Mesendoderm (in vitro differentiated cells): ENCODE data around the gene CFAP53.

Experiments used
- DNase-seq: peaks from one replicate; pipeline ENCODE4 v3.0.0; 2013
- H2AK5ac ChIP-seq: 2 replicates; pipeline ENCODE4 v1.6.1; 2013; ENCODE audit warnings: low read length, inconsistent platforms
- H2BK120ac ChIP-seq: 2 replicates; pipeline ENCODE4 v1.6.1; 2013; ENCODE audit warnings: low read depth, mild to moderate bottlenecking, low read length, moderate library complexity, mixed read lengths
- H2BK15ac ChIP-seq: replicated peaks from 2 replicates; pipeline ENCODE4 v1.6.1; 2013; ENCODE audit warnings: low read depth, mild to moderate bottlenecking, moderate library complexity
- H2BK5ac ChIP-seq: 2 replicates; pipeline ENCODE4 v1.6.1; 2013; ENCODE audit warnings: low read length, inconsistent platforms
- H3K18ac ChIP-seq: 2 replicates; pipeline ENCODE4 v1.6.1; 2013; ENCODE audit warnings: mild to moderate bottlenecking, low read length, mixed read lengths
- H3K23ac ChIP-seq: one replicate; pipeline ENCODE4 v1.6.1; 2013; ENCODE audit warnings: low read length
- H3K27ac ChIP-seq: 2 replicates; pipeline ENCODE4 v1.5.1; 2013; ENCODE audit warnings: low read depth, mild to moderate bottlenecking, inconsistent platforms, low read length, moderate library complexity
- H3K27me3 ChIP-seq: 2 replicates; pipeline ENCODE4 v1.6.1; 2013; ENCODE audit warnings: low read length, control low read depth, mild to moderate bottlenecking, inconsistent platforms; ENCODE audit not compliant: insufficient read depth, poor library complexity
- H3K36me3 ChIP-seq: 2 replicates; pipeline ENCODE4 v1.6.1; 2013; ENCODE audit warnings: low read length, inconsistent platforms; ENCODE audit not compliant: control insufficient read depth, insufficient read depth
- H3K4ac ChIP-seq: one replicate; pipeline ENCODE4 v1.6.1; 2013; ENCODE audit warnings: low read depth, mild to moderate bottlenecking, low read length, moderate library complexity
- H3K4me1 ChIP-seq: 2 replicates; pipeline ENCODE4 v1.6.1; 2013; ENCODE audit warnings: low read depth, low read length, inconsistent platforms; ENCODE audit not compliant: control insufficient read depth
- H3K4me2 ChIP-seq: 2 replicates; pipeline ENCODE4 v1.6.1; 2013; ENCODE audit warnings: low read length
- H3K4me3 ChIP-seq: 2 replicates; pipeline ENCODE4 v1.5.1; 2013; ENCODE audit warnings: mild to moderate bottlenecking, low read length
- H3K56ac ChIP-seq: one replicate; pipeline ENCODE4 v1.6.1; 2013; ENCODE audit warnings: low read length
- H3K79me1 ChIP-seq: 2 replicates; pipeline ENCODE4 v1.6.1; 2013; ENCODE audit warnings: low read length, inconsistent platforms
- H3K79me2 ChIP-seq: 2 replicates; pipeline ENCODE4 v1.6.1; 2013; ENCODE audit warnings: mild to moderate bottlenecking, low read length; ENCODE audit not compliant: control insufficient read depth, insufficient read depth
- H3K9ac ChIP-seq: 2 replicates; pipeline ENCODE4 v1.6.1; 2013; ENCODE audit warnings: low read length, inconsistent platforms
- H4K5ac ChIP-seq: one replicate; pipeline ENCODE4 v1.6.1; 2013; ENCODE audit warnings: low read length
- H4K8ac ChIP-seq: one replicate; pipeline ENCODE4 v1.6.1; 2013; ENCODE audit warnings: low read depth, mild to moderate bottlenecking, control low read depth, low read length, moderate library complexity
- WGBS: extraction: QIAGEN DNeasy Blood & Tissue Kit; methylation state at CpG from one replicate; pipeline ENCODE4 v1.1.7; 2013; ENCODE audit warnings: low lambda C conversion rate, missing lambda C conversion rate; ENCODE audit not compliant: insufficient coverage; ENCODE audit errors: extremely low coverage; 5-methylcytosine and 5-hydroxymethylcytosine counted together

The CFAP53 gene

DNA sequence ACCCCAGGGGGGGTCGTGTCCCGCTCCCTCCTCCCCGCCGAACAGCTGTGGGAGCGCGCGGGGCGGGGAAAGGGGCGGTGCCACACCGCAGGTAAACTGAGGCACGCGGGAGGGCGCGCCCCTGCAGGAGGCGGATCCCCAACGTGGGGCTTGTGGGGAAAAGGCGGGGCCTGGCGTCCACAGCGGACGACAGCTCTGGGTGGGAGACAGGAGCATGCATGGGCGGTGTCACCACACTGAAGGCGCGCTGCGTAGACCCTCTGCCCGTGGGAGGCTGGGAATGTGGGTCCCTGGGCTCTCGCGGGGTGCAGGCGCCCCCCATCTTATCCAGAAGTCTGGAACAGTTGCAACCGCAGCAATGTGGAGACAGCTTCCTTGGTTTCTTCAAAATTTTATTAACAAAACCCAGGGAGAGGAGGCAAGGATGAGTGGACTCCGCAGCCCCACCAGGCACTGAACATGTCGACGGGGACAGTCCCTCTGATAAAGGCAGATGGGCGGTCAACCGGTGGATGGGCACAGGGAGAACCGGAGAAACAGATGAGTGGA lies 15.8 kb upstream of the CFAP53 start:
- H3K36me3 ChIP-seq, result peaks cover 8% of the 10 kb centered on the region
- no peak for DNase-seq

DNA sequence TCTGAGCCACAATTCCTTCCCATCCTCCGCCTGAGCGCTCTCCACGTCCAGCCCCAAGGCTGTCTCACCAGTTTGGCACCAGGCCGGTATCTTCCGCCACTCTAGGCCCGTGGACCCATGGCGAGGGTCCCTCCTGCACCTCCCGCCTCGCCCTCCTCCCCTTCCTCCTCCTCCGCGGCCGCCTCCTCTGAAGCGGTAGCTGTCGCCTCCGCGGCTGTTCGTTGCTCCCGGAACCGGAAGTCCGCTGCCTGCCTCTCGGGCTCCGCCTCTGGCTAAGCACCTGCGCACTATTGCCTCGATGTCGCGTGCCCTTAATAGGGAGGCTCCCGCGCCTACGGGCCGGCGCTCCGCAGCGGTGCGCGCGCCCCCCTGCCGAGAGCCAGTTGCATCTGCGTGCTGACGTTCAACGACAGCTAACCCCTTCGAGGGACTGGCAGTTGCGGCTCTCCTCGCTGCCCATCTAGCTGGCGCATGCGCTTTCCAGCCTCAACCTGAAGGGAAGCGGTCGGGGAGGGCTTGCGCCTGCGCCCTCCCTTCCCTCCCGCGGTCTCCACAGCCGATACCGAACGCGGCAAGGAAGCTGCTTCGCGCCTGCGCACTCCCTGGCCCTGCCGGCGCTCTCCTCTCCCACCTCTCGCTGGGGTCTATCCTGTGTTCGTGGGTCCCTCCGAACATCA lies 15.1 kb upstream of the CFAP53 start, which contains the start of gene MBD1:
Gene MBD1 (minus strand): TSS at position 229 of the 677 bp plus-strand sequence. CDS start 1,531 bp downstream, outside the sequence.
- Histone ChIP-seq H3K9ac (peak within 1 kb of the TSS; percentile 93), H2AK5ac (no peak within 1 kb of the TSS), H2BK120ac (no peak within 1 kb of the TSS), H3K4me1 (peaks cover 6% of the 10 kb centered on the region), H3K79me1 (peaks cover 22% of the 10 kb centered on the region), H2BK15ac (no peak within 1 kb of the TSS), H3K79me2 (peaks cover 18% of the 10 kb centered on the region), H4K8ac (no peak within 1 kb of the TSS), H3K4me3 (peak within 1 kb of the TSS; percentile 91), H3K4ac (no peak within 1 kb of the TSS), H3K56ac (peak within 1 kb of the TSS; percentile 97), H3K36me3 (peaks cover 13% of the 10 kb centered on the region), H3K27me3 (no peaks in the 10 kb centered on the region), H2BK5ac (peak within 1 kb of the TSS; percentile 38), H3K27ac (peak within 1 kb of the TSS; percentile 86), H3K18ac (no peak within 1 kb of the TSS), H3K4me2 (peak within 1 kb of the TSS; percentile 95), H3K23ac (no peak within 1 kb of the TSS), H4K5ac (no peak within 1 kb of the TSS)
- no CpG with 5 or more reads among the region's 63 CpGs for WGBS
- peak; percentile 99 for DNase-seq

More for the DNA sequence above, 15.8 kb upstream of the CFAP53 start:
- H3K4me1 ChIP-seq, result peaks cover 6% of the 10 kb centered on the region
- H4K5ac ChIP-seq, result no peak overlapping the region
- no peak overlapping the region for H3K18ac ChIP-seq
- peaks cover 20% of the 10 kb centered on the region for H3K79me2 ChIP-seq
- H2AK5ac ChIP-seq, result no peak overlapping the region
- no peak overlapping the region for H3K4ac ChIP-seq
- peak overlapping the region; percentile 13 for H3K27ac ChIP-seq
- H2BK15ac ChIP-seq, result no peak overlapping the region
- no peaks in the 10 kb centered on the region for H3K27me3 ChIP-seq
- H3K79me1 ChIP-seq, result peaks cover 26% of the 10 kb centered on the region
- no peak overlapping the region for H4K8ac ChIP-seq
- H3K9ac ChIP-seq, result peak overlapping the region; percentile 75
- H3K23ac ChIP-seq, result no peak overlapping the region
- H2BK120ac ChIP-seq, result no peak overlapping the region
- peak overlapping the region; percentile 86 for H3K56ac ChIP-seq
- peak overlapping the region; percentile 29 for H3K4me3 ChIP-seq
- peak overlapping the region; percentile 38 for H2BK5ac ChIP-seq
- WGBS, result no CpG with 5 or more reads among the region's 35 CpGs
- peak overlapping the region; percentile 55 for H3K4me2 ChIP-seq

DNA sequence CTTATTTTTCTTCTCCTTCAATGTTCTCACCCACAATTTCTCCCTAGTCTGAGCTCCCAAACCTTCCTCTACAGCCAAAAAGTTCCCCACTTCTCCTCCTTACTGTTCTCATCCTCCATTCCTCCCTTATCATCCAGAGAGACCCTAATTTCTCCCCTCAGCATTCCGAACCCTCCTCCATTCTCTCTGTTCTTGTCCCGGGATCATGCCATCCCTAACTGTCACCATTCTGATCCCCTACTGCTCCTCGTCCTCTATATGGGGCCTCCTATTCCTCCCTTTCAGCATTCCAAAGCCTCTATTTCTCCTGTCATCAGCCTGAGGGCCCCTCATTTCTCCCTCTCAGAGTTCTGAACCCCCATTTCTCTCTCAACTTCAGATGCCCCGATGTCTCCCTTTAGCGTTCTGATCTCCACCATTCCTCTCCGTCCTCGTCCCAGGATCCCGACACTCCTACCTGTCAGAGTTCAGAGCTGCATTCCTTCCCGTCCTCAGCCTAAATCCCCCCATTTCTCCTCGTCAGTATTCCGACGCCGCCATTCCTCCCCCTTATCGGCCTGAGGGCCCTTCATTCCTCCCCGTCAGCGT lies 14.5 kb upstream of the CFAP53 start:
- Histone ChIP-seq H3K9ac (peak overlapping the region; percentile 93), H3K27me3 (no peaks in the 10 kb centered on the region), H3K4me2 (peak overlapping the region; percentile 95), H3K4me3 (peak overlapping the region; percentile 91), H3K4me1 (peaks cover 6% of the 10 kb centered on the region), H3K36me3 (peaks cover 16% of the 10 kb centered on the region), H3K79me2 (peaks cover 18% of the 10 kb centered on the region), H3K18ac (no peak overlapping the region), H3K27ac (peak overlapping the region; percentile 34), H2BK15ac (no peak overlapping the region), H3K79me1 (peaks cover 22% of the 10 kb centered on the region), H2AK5ac (no peak overlapping the region), H4K5ac (no peak overlapping the region), H3K4ac (no peak overlapping the region), H3K56ac (peak overlapping the region; percentile 97), H2BK120ac (no peak overlapping the region), H2BK5ac (peak overlapping the region; percentile 24), H3K23ac (no peak overlapping the region), H4K8ac (no peak overlapping the region)
- DNase-seq, result no peak
- WGBS, result no CpG with 5 or more reads among the region's 16 CpGs

DNA sequence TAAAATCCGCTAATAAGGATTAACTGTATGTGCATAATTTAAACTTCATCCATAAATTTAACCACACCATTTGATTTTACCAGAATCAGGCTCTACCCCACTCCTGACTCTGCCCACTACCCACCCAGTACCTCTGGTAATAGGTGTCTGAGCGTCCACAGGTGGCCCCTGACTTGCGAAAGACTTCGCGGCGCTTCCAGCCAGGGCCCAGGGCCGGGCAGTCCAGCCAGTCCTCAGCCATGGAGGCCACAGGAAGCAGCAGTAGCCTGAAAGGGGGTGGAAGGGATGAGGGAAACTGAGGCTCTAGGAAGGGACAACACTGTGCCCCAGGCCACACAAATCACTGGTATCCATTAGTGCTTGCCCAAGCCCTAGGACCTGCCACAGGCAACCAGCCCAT lies 13.5 kb upstream of the CFAP53 start:
- Histone ChIP-seq H3K4me2 (no peak overlapping the region), H2BK5ac (no peak overlapping the region), H2BK120ac (no peak overlapping the region), H2AK5ac (no peak overlapping the region), H3K56ac (peak overlapping the region; percentile 73), H4K5ac (no peak overlapping the region), H3K36me3 (peaks cover 22% of the 10 kb centered on the region), H3K9ac (no peak overlapping the region), H3K27me3 (no peaks in the 10 kb centered on the region), H3K4ac (no peak overlapping the region), H3K4me3 (no peak overlapping the region), H3K27ac (no peak overlapping the region), H3K23ac (no peak overlapping the region), H3K79me2 (peaks cover 18% of the 10 kb centered on the region), H4K8ac (no peak overlapping the region), H2BK15ac (no peak overlapping the region), H3K18ac (no peak overlapping the region), H3K4me1 (peaks cover 6% of the 10 kb centered on the region), H3K79me1 (peaks cover 22% of the 10 kb centered on the region)
- no peak for DNase-seq
- WGBS, result no CpG with 5 or more reads among the region's 7 CpGs

GRCh38 chr18:50277942-50278341 lies 11.6 kb upstream of the CFAP53 start:
- H3K27me3 ChIP-seq, result no peaks in the 10 kb centered on the region
- DNase-seq, result no peak
- H3K27ac ChIP-seq, result no peak overlapping the region
- no peak overlapping the region for H3K4ac ChIP-seq
- H3K56ac ChIP-seq, result no peak overlapping the region
- H2BK5ac ChIP-seq, result no peak overlapping the region
- no peak overlapping the region for H3K9ac ChIP-seq
- H3K79me2 ChIP-seq, result peaks cover 18% of the 10 kb centered on the region
- H3K4me2 ChIP-seq, result no peak overlapping the region
- no CpG with 5 or more reads among the region's 6 CpGs for WGBS
- H4K5ac ChIP-seq, result no peak overlapping the region
- H3K18ac ChIP-seq, result no peak overlapping the region
- H3K4me1 ChIP-seq, result peaks cover 6% of the 10 kb centered on the region
- no peak overlapping the region for H2AK5ac ChIP-seq
- no peak overlapping the region for H2BK15ac ChIP-seq
- H4K8ac ChIP-seq, result no peak overlapping the region
- H3K4me3 ChIP-seq, result no peak overlapping the region
- H3K36me3 ChIP-seq, result peaks cover 32% of the 10 kb centered on the region
- H3K79me1 ChIP-seq, result peaks cover 22% of the 10 kb centered on the region
- no peak overlapping the region for H3K23ac ChIP-seq
- no peak overlapping the region for H2BK120ac ChIP-seq
